ENCODE results near the gene ALG2.
"Not testable (repeated sequence)": the region's sequence is repeated elsewhere in the genome, so short reads cannot be mapped to it uniquely, and the experiment has no call there.

The ALG2 gene

DNA sequence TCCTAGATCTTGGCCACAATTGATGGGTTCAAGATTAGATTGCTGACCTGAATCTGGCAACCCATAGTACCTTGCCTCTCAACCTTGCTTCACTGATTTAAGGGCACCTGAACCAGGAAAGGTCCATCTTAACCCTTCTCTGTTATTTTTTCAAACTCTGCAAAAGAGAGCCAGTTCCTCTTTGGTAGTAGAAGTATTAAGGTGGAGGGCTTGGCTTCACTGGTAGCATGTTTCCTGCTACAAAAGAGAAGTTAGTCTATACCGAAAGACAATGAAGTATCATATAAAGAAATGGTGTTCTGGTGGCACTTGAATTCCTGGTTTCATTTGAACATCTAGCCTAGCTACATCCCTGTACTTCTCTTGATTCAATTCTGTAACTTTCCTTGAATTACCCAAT is 8.5 kb downstream of the ALG2 start:
- TF ChIP-seq, protein P1, sequence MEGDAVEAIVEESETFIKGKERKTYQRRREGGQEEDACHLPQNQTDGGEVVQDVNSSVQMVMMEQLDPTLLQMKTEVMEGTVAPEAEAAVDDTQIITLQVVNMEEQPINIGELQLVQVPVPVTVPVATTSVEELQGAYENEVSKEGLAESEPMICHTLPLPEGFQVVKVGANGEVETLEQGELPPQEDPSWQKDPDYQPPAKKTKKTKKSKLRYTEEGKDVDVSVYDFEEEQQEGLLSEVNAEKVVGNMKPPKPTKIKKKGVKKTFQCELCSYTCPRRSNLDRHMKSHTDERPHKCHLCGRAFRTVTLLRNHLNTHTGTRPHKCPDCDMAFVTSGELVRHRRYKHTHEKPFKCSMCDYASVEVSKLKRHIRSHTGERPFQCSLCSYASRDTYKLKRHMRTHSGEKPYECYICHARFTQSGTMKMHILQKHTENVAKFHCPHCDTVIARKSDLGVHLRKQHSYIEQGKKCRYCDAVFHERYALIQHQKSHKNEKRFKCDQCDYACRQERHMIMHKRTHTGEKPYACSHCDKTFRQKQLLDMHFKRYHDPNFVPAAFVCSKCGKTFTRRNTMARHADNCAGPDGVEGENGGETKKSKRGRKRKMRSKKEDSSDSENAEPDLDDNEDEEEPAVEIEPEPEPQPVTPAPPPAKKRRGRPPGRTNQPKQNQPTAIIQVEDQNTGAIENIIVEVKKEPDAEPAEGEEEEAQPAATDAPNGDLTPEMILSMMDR (IDR thresholded peaks at IDR 0.05; ENCODE audit: borderline replicate concordance, insufficient read depth, low read depth, low read length): no peak
- H3K4me3 ChIP-seq (ENCODE audit: low read depth, low read length): no peak overlapping the region

DNA sequence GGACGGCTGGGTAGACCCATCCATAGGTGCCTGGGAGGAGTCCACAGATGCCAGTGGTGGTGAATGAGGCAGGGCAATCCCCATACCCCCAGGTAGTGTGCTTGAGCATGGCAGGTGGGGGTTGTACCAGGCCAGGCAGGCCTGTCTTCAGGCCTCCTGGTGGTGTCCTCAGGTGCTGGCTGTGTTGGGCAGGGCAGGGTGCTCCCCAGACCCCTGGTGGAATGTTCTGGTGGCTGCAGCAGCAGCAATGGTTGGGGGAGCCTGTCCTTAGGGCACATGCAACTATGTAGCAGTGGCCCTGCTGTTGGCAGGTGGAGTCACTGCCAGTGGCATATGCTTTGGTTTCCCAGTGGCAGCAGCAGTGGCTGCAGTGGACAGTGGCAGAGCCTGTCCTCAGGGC is 10.0 kb downstream of the ALG2 start:
- H3K4me3 ChIP-seq (ENCODE audit: low read depth, low read length): no peak overlapping the region
- TF ChIP-seq, protein P1 (IDR thresholded peaks at IDR 0.05; ENCODE audit: borderline replicate concordance, insufficient read depth, low read depth, low read length): peak; percentile 16; the same call in 1 of the 2 replicates

DNA sequence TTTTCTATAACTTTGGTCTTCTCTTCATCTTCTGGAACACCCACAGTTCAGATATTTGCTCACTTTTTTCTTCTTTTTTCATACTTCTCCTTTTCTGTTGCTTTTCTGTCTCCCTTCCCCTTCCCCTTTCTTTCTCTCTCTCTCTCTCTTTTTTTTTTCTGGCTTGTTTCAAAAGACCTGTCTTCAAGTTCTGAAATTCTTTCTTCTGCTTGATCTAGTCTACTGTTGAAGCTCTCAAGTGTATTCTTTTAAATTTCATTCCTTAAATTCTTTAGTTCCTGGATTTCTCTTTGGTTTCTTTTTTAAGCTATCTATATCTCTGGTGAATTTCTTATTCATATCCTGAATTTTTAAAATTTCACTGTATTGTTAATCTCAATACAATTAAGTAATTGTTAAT is 11.2 kb downstream of the ALG2 start:
- no peak overlapping the region for H3K4me3 ChIP-seq (ENCODE audit: low read depth, low read length)
- TF ChIP-seq, protein P1 (IDR thresholded peaks at IDR 0.05; ENCODE audit: borderline replicate concordance, insufficient read depth, low read depth, low read length): no peak

DNA sequence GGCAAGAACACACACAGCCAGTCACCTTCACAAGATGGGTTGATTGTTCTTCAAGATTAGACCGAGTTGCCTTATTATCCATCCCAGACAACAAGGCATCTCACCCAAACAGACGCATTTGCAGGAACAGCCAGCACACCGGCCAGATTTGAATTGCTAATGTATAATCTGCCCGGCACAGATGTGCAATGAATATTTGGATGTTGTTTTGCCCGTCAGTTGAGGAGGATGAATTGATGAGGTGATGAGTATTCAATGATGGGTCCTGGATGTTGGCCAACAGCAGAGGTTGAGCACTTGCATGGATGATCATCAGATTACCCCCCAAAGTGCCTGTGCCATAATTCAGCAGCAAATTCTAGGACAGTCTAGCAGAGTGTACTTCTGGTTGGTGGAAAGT is 20.1 kb downstream of the ALG2 start:
- TF ChIP-seq, protein P1 (IDR thresholded peaks at IDR 0.05; ENCODE audit: borderline replicate concordance, insufficient read depth, low read depth, low read length): no peak
- H3K4me3 ChIP-seq (ENCODE audit: low read depth, low read length): no peak overlapping the region

DNA sequence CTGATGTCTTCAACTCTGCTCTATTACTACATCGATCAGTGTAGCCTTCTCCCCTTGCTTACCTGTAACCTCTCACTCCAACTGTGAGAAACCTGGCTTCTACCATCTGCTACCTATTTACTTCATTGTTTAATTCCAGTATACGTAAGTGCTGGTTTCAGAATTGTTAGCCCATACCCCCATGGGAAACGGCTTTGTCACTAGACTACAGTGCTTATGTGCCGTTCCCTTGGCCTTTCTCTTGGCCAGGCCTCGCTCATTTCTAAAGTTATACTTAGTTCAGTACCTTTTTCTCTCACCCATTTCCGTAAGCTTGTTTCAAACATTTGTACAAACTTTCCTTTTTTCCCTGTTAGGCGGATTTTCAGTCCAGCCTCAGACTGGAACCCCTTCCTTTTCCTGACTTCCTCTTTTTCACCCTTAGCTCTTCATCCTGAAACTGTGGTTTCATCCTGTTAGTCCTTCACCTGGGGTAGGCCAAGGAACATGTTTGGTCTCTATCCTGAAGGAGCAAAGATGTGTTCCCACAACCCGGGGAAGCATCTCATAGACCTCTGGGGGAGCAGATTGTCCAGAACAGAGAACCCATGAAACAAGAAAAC is 21.7 kb downstream of the ALG2 start:
- TF ChIP-seq, protein P1 (IDR thresholded peaks at IDR 0.05; ENCODE audit: borderline replicate concordance, insufficient read depth, low read depth, low read length): no peak
- no peak overlapping the region for H3K4me3 ChIP-seq (ENCODE audit: low read depth, low read length)

DNA sequence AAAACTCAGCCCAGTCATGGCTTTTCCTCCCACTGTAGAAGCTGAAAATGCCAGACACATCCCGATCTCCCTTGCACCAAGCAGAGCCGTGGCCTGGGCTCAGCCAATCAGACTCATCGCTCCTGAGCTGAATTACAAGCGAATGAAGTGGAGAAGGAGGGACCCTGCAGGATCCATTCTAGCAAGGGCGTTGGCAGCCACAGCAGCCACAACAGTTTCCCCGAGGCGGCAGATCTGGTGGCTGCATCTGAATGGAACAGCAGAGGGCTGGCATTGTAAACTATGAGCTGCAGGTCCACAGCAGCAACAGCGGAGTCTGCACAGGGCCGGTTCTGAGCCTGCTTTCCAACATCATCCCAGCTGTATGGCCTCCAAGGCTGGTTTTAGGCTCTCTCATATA is 23.8 kb downstream of the ALG2 start:
- H3K4me3 ChIP-seq (ENCODE audit: low read depth, low read length): no peak overlapping the region
- TF ChIP-seq, protein P1 (IDR thresholded peaks at IDR 0.05; ENCODE audit: borderline replicate concordance, insufficient read depth, low read depth, low read length): no peak

DNA sequence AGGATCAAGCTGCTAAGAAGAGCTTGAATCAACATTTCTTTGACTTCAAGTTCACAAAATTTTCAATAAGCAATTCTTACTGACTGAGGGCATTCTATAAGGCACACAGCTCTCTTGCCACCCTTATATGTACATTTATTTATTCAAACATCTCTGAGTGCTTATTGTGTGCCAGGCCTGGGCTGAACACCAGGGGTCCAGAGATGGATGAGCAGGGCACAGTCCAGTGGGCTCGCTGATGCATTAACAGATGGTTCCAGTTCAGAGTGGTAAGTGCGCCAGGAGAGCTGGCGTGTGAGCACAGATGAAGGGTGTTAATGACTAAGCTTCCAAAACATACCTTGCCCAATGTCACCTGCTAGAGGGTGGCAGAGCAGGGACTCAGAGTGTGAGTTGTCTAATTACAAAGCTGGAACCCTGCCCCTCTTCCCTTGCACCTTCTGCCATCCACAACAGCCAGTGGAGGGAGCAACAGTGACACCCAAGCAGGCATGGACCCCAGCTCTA is 24.6 kb downstream of the ALG2 start:
- no peak overlapping the region for H3K4me3 ChIP-seq (ENCODE audit: low read depth, low read length)
- TF ChIP-seq, protein P1 (IDR thresholded peaks at IDR 0.05; ENCODE audit: borderline replicate concordance, insufficient read depth, low read depth, low read length): no peak

DNA sequence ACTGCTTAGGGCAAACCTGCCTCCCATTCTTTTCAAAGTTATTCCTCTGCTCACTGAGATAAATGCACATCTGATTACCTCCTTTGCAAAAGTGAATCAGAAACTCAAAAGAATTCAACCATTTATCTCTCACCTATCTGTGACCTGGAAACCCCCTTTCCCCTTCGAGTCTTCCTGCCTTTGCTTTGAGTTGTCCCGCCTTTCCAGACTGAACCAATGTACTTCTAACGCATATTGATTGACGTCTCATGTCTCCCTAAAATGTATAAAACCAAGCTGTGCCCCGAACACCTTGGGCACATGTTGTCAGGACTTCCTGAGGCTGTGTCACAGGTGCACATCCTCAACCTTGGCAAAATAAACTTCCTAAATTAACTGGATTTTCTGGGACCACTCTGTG is 25.3 kb downstream of the ALG2 start:
- H3K4me3 ChIP-seq (ENCODE audit: low read depth, low read length): not testable (repeated sequence)
